Kidney capillary endothelial cell (primary cell): ENCODE results near the gene MAN1A2.

Source experiments
- DNase-seq: peaks from one replicate; pipeline ENCODE4 v3.0.0-alpha.2; 2018; ENCODE audit warnings: low spot score

The MAN1A2 gene

GRCh38 chr1:117577191-117577885, 210.1 kb downstream of the MAN1A2 start:
- no peak for DNase-seq

GRCh38 chr1:117578466-117578865, 211.2 kb downstream of the MAN1A2 start:
- no peak for DNase-seq
